AG08395 (cell line): ENCODE data around the gene USP54.
"Not testable (repeated sequence)": the region's sequence is repeated elsewhere in the genome, so short reads cannot be mapped to it uniquely, and the experiment has no call there.

Experiments used
- DNase-seq: peaks from one replicate; pipeline ENCODE4 v3.0.0; 2012; ENCODE audit warnings: mixed read lengths, low spot score

USP54 gene

GRCh38 chr10:73589563-73590126, 1.5 kb downstream of the USP54 start:
- no peak for DNase-seq

- DNase-seq, result no peak
Observed at GRCh38 chr10:73588656-73589055, 2.5 kb downstream of the USP54 start.

GRCh38 chr10:73586583-73586984, 4.6 kb downstream of the USP54 start:
- peak; percentile 32 for DNase-seq

GRCh38 chr10:73585327-73585726, 5.8 kb downstream of the USP54 start:
- DNase-seq, result no peak

GRCh38 chr10:73584737-73585136, 6.4 kb downstream of the USP54 start:
- peak; percentile 58 for DNase-seq

GRCh38 chr10:73581918-73582317, 9.2 kb downstream of the USP54 start:
- DNase-seq, result no peak

GRCh38 chr10:73578927-73579326, 12.2 kb downstream of the USP54 start:
- not testable (repeated sequence) for DNase-seq

GRCh38 chr10:73577788-73578187, 13.4 kb downstream of the USP54 start:
- peak; percentile 32 for DNase-seq

- DNase-seq, result no peak
Observed at GRCh38 chr10:73576890-73577591, 14.1 kb downstream of the USP54 start.

- peak; percentile 86 for DNase-seq
Observed at GRCh38 chr10:73576178-73576889, 14.8 kb downstream of the USP54 start.

GRCh38 chr10:73567025-73567424, 24.1 kb downstream of the USP54 start:
- not testable (repeated sequence) for DNase-seq

- no peak for DNase-seq
Observed at GRCh38 chr10:73561192-73561591, 29.9 kb downstream of the USP54 start.

GRCh38 chr10:73559590-73559989, 31.6 kb downstream of the USP54 start:
- DNase-seq, result no peak

GRCh38 chr10:73556855-73557254, 34.3 kb downstream of the USP54 start:
- no peak for DNase-seq

GRCh38 chr10:73554721-73555120, 36.4 kb downstream of the USP54 start:
- no peak for DNase-seq

- no peak for DNase-seq
Observed at GRCh38 chr10:73553761-73554160, 37.4 kb downstream of the USP54 start.

GRCh38 chr10:73552819-73553715, 38.1 kb downstream of the USP54 start:
- no peak for DNase-seq

GRCh38 chr10:73551515-73551914, 39.6 kb downstream of the USP54 start:
- DNase-seq, result no peak

- no peak for DNase-seq
Observed at GRCh38 chr10:73545357-73545756, 45.8 kb downstream of the USP54 start.

- no peak for DNase-seq
Observed at GRCh38 chr10:73537709-73538108, 53.4 kb downstream of the USP54 start.

- DNase-seq, result no peak
Observed at GRCh38 chr10:73537288-73537687, 53.9 kb downstream of the USP54 start.

- DNase-seq, result no peak
Observed at GRCh38 chr10:73534857-73535256, 56.3 kb downstream of the USP54 start.
